ENCODE results near the gene OVCH1.
A peak's percentile ranks its signal among the peaks of the same experiment; 100 is the strongest.

The OVCH1 gene

GRCh38 chr12:29497588-29497987 is at the start of gene OVCH1:
TSS of gene OVCH1 (minus strand) at chr12:29497686. CDS start at chr12:29497686, 0 bp downstream.
- no peak for DNase-seq

- no peak for DNase-seq
Observed at GRCh38 chr12:29547151-29547632, 49.7 kb upstream of the OVCH1 start.

GRCh38 chr12:29546000-29546399 is 48.5 kb upstream of the OVCH1 start:
- no peak for DNase-seq

GRCh38 chr12:29545102-29545467 is 47.6 kb upstream of the OVCH1 start:
- no peak for DNase-seq

GRCh38 chr12:29544428-29545101 is 47.1 kb upstream of the OVCH1 start:
- no peak for DNase-seq

- no peak for DNase-seq
Observed at GRCh38 chr12:29543036-29543435, 45.5 kb upstream of the OVCH1 start.

- no peak for DNase-seq
Observed at GRCh38 chr12:29537298-29537697, 39.8 kb upstream of the OVCH1 start.

- no peak for DNase-seq
Observed at GRCh38 chr12:29534935-29535334, 37.4 kb upstream of the OVCH1 start.

- DNase-seq, result no peak
Observed at GRCh38 chr12:29533815-29534489, 36.5 kb upstream of the OVCH1 start.

GRCh38 chr12:29531471-29531870 is 34.0 kb upstream of the OVCH1 start:
- DNase-seq, result no peak

GRCh38 chr12:29530436-29530835 is 33.0 kb upstream of the OVCH1 start:
- DNase-seq, result no peak

- no peak for DNase-seq
Observed at GRCh38 chr12:29528161-29528560, 30.7 kb upstream of the OVCH1 start.

- DNase-seq, result no peak
Observed at GRCh38 chr12:29521951-29522350, 24.5 kb upstream of the OVCH1 start.

- DNase-seq, result peak; percentile 28
Observed at GRCh38 chr12:29519585-29520182, 22.2 kb upstream of the OVCH1 start.

GRCh38 chr12:29518407-29518806 is 20.9 kb upstream of the OVCH1 start:
- DNase-seq, result no peak

- DNase-seq, result no peak
Observed at GRCh38 chr12:29517264-29517663, 19.8 kb upstream of the OVCH1 start.

GRCh38 chr12:29516431-29516875 is 19.0 kb upstream of the OVCH1 start:
- DNase-seq, result peak; percentile 1

- no peak for DNase-seq
Observed at GRCh38 chr12:29510591-29511185, 13.2 kb upstream of the OVCH1 start.

GRCh38 chr12:29509503-29509902 is 12.0 kb upstream of the OVCH1 start:
- no peak for DNase-seq

GRCh38 chr12:29508949-29509348 is 11.5 kb upstream of the OVCH1 start:
- no peak for DNase-seq

GRCh38 chr12:29505122-29505521 is 7.6 kb upstream of the OVCH1 start:
- no peak for DNase-seq

GRCh38 chr12:29503283-29503682 is 5.8 kb upstream of the OVCH1 start:
- no peak for DNase-seq

GRCh38 chr12:29499235-29499634 is 1.7 kb upstream of the OVCH1 start:
- DNase-seq, result no peak

GRCh38 chr12:29492891-29493290 is 4.6 kb downstream of the OVCH1 start:
- no peak for DNase-seq
